ENCODE measurements around the gene MEIS1. TPM values are rescaled to one million over a fixed set of nuclear protein-coding genes. Genes with fewer than 3 reads are reported as not detected.

Gene MEIS1
- polyA plus RNA-seq, 1 experiment: 107 TPM

GRCh38 chr2:66455490-66455889 lies 20.6 kb downstream of the MEIS1 start:
- TF ChIP-seq, protein P1, sequence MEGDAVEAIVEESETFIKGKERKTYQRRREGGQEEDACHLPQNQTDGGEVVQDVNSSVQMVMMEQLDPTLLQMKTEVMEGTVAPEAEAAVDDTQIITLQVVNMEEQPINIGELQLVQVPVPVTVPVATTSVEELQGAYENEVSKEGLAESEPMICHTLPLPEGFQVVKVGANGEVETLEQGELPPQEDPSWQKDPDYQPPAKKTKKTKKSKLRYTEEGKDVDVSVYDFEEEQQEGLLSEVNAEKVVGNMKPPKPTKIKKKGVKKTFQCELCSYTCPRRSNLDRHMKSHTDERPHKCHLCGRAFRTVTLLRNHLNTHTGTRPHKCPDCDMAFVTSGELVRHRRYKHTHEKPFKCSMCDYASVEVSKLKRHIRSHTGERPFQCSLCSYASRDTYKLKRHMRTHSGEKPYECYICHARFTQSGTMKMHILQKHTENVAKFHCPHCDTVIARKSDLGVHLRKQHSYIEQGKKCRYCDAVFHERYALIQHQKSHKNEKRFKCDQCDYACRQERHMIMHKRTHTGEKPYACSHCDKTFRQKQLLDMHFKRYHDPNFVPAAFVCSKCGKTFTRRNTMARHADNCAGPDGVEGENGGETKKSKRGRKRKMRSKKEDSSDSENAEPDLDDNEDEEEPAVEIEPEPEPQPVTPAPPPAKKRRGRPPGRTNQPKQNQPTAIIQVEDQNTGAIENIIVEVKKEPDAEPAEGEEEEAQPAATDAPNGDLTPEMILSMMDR (IDR thresholded peaks at IDR 0.05; ENCODE audit: low read depth, low read length): no peak
- POLR2A ChIA-PET: no interaction called here

DNA sequence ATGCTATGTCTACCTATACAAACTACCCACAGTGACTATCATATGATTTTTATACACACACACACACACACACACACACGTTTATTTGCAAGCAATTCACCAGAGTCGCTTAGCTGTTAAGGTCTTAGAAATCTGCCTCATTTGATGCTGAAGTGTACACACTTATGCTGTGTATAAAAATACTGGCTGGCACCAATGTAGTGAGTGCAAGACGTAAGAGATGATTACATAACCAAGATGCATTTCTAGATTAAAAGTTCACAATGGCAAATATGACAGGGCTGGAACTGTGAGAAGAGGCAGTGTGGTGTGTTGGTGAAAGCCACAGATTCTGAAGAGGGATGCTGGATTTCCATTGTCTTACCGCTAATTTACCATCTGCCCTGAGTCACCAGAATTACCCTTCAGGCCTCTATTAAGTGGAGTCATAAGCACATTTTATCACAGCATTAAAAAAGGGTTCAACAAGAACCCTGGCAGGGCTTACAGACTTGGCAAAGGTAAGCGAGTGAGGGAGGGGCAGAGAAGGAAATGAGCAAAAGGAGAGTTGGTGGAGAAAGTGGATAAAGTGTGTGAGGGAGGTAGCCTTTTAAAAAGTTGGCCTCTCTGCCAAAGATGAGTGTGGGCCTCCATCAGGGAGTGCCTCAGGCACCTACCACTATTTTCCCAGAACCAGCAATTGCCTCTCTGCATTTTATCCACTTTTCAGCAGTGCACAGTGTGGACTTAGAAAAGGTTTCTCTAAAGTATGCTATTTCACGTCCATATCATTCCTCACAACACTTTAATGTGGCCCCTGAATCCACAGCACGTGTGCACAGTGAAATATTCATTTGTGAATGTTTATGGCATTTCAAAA lies 21.5 kb downstream of the MEIS1 start:
- no peaks in the 10 kb centered on the region for H3K9me3 ChIP-seq (ENCODE audit: control insufficient read depth, insufficient read depth, low read length)
- no peak overlapping the region for H3K27ac ChIP-seq (ENCODE audit: low read depth, low read length)
- H3K27me3 ChIP-seq (ENCODE audit: control insufficient read depth, insufficient read depth, low read length): no peaks in the 10 kb centered on the region
- POLR2A ChIA-PET: no interaction called here
- no peak overlapping the region for H3K4me3 ChIP-seq (ENCODE audit: low read depth, low read length)
- DNase-seq (ENCODE audit: low read depth, low spot score): no peak
- TF ChIP-seq, protein P1 (IDR thresholded peaks at IDR 0.05; ENCODE audit: low read depth, low read length): no peak
- CTCF ChIA-PET: no interaction called here

More at GRCh38 chr2:66455490-66455889, 20.6 kb downstream of the MEIS1 start:
- DNase-seq (ENCODE audit: low read depth, low spot score): no peak
- CTCF ChIA-PET: no interaction called here
- no peaks in the 10 kb centered on the region for H3K9me3 ChIP-seq (ENCODE audit: control insufficient read depth, insufficient read depth, low read length)
- H3K4me3 ChIP-seq (ENCODE audit: low read depth, low read length): no peak overlapping the region
- H3K27me3 ChIP-seq (ENCODE audit: control insufficient read depth, insufficient read depth, low read length): no peaks in the 10 kb centered on the region
- no peak overlapping the region for H3K27ac ChIP-seq (ENCODE audit: low read depth, low read length)

DNA sequence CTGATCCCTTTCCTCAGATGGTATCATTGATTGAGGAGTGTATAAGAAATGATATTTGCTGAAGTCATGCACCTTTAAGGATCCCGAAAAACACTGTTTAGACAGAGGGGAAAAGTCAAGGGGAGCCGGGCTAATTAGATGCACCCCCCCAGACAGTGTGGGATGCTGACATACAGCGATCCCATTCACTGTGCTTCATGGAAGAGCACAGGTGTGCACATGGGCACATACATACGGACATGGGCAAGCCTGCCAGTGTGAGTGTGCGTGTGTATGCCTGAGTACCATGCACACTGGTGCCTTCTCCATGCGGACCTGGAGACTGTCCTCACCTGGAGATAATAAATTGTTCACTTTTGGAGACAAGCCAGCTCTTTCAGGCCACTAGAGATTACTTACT lies 22.6 kb downstream of the MEIS1 start:
- DNase-seq (ENCODE audit: low read depth, low spot score): no peak
- no peak overlapping the region for H3K27ac ChIP-seq (ENCODE audit: low read depth, low read length)
- no peak overlapping the region for H3K4me3 ChIP-seq (ENCODE audit: low read depth, low read length)
- no peaks in the 10 kb centered on the region for H3K9me3 ChIP-seq (ENCODE audit: control insufficient read depth, insufficient read depth, low read length)
- ChIA-PET POLR2A (no interaction called here), CTCF (interaction anchor here (1.3 kb wide), 1 partner anchor 1193 kb away, joined by 3 read pairs; no protein-coding TSS in a partner anchor)
- H3K27me3 ChIP-seq (ENCODE audit: control insufficient read depth, insufficient read depth, low read length): no peaks in the 10 kb centered on the region
- TF ChIP-seq, protein P1 (IDR thresholded peaks at IDR 0.05; ENCODE audit: low read depth, low read length): no peak

- TF ChIP-seq, protein P1 (IDR thresholded peaks at IDR 0.05; ENCODE audit: low read depth, low read length): no peak
- Histone ChIP-seq H3K27me3 (ENCODE audit: control insufficient read depth, insufficient read depth, low read length) (no peaks in the 10 kb centered on the region), H3K9me3 (ENCODE audit: control insufficient read depth, insufficient read depth, low read length) (no peaks in the 10 kb centered on the region), H3K27ac (ENCODE audit: low read depth, low read length) (no peak overlapping the region), H3K4me3 (ENCODE audit: low read depth, low read length) (no peak overlapping the region)
- ChIA-PET CTCF (no interaction called here), POLR2A (interaction anchor here (1.1 kb wide), 1 partner anchor 25 kb away, joined by 3 read pairs; the partner anchor contains the start of gene MEIS1)
- DNase-seq (ENCODE audit: low read depth, low spot score): no peak
Observed at GRCh38 chr2:66460031-66460430, 25.1 kb downstream of the MEIS1 start.

GRCh38 chr2:66461001-66461663 lies 26.2 kb downstream of the MEIS1 start:
- TF ChIP-seq, protein P1 (IDR thresholded peaks at IDR 0.05; ENCODE audit: low read depth, low read length): no peak
- Histone ChIP-seq H3K9me3 (ENCODE audit: control insufficient read depth, insufficient read depth, low read length) (no peaks in the 10 kb centered on the region), H3K27me3 (ENCODE audit: control insufficient read depth, insufficient read depth, low read length) (no peaks in the 10 kb centered on the region), H3K4me3 (ENCODE audit: low read depth, low read length) (no peak overlapping the region), H3K27ac (ENCODE audit: low read depth, low read length) (no peak overlapping the region)
- no peak for DNase-seq (ENCODE audit: low read depth, low spot score)
- CTCF ChIA-PET: no interaction called here
- POLR2A ChIA-PET: no interaction called here
